HepG2 (cell line): Measurements from ENCODE around the gene RTEL1. TPM values are rescaled to one million over a fixed set of nuclear protein-coding genes. Genes with fewer than 3 reads are reported as not detected.

Source experiments
- CHD2 ChIP-seq: IDR thresholded peaks from 2 replicates; pipeline ENCODE4 v1.6.1; 2011; ENCODE audit warnings: low read depth, low read length, improper control_type of control experiment
- SP2 ChIP-seq: sonication (generic); formaldehyde crosslinking; IDR thresholded peaks from 2 replicates; pipeline ENCODE4 v1.5.1; 2020; ENCODE audit warnings: mild to moderate bottlenecking, missing genetic modification reagents
- TAF15 ChIP-seq: fragments of 200-400 bp; formaldehyde crosslinking; IDR thresholded peaks from one replicate; pipeline ENCODE4 v1.6.1; 2018; ENCODE audit warnings: mild to moderate bottlenecking, low read depth, low read length; ENCODE audit not compliant: poor library complexity, severe bottlenecking
- ZBTB42 ChIP-seq: sonication (generic); formaldehyde crosslinking; IDR thresholded peaks from 2 replicates; pipeline ENCODE4 v1.5.0; 2020; ENCODE audit warnings: mild to moderate bottlenecking, missing genetic modification reagents
- ZNF777 ChIP-seq: sonication (generic); formaldehyde crosslinking; IDR thresholded peaks from 2 replicates; pipeline ENCODE4 v1.4.0; 2020; ENCODE audit warnings: missing genetic modification reagents
- polyA plus RNA-seq, 8 experiments: library from polyadenylated mRNA; depleted of rRNA in 3 of 8; stranded (reverse) in 7 of 8; unstranded in 1 of 8; fragments of >200 nt; fragmentation: Illumina TruSeq in 4 of 8; extraction: Trizol in 4 of 8; gene quantifications; 2 replicates each; pipeline versions ENCODE4 v1.2.1 to v1.2.3, GENCODE V29; 2011 to 2016; ENCODE audit warnings: low read depth in 4 of 8, missing spikeins in 1 of 8, mixed read lengths in 1 of 8; ENCODE audit not compliant: insufficient read depth in 1 of 8
- total RNA-seq, 5 experiments: library from RNA; depleted of rRNA; stranded (reverse); fragments of >200 nt; fragmentation: Illumina TruSeq; extraction: Trizol; gene quantifications; 2 replicates each; pipeline ENCODE4 v1.2.3, GENCODE V29; 2016; ENCODE audit warnings: low read depth in 1 of 5
- TF ChIP-seq, protein P1 (sequence below): sonication (generic); formaldehyde crosslinking; IDR thresholded peaks from 2 replicates; pipeline ENCODE4 v1.4.0; 2020; ENCODE audit warnings: missing genetic modification reagents
- TF ChIP-seq, protein P2 (sequence below): IDR thresholded peaks from 2 replicates; pipeline ENCODE4 v1.6.1; 2012; ENCODE audit warnings: low read length, improper control_type of control experiment
- TF ChIP-seq, protein P3 (sequence below): sonication (generic); formaldehyde crosslinking; IDR thresholded peaks from 2 replicates; pipeline ENCODE4 v1.5.1; 2020; ENCODE audit warnings: missing genetic modification reagents, mild to moderate bottlenecking, borderline replicate concordance
- TF ChIP-seq, protein P4 (sequence below): sonication (generic); formaldehyde crosslinking; IDR thresholded peaks from 2 replicates; pipeline ENCODE4 v1.5.1; 2020; ENCODE audit warnings: mild to moderate bottlenecking, missing genetic modification reagents, moderate library complexity
- TF ChIP-seq, protein P5 (sequence below): sonication (generic); formaldehyde crosslinking; IDR thresholded peaks from 2 replicates; pipeline ENCODE4 v1.4.0; 2020; ENCODE audit warnings: missing genetic modification reagents

The RTEL1 gene
- total and polyA plus RNA-seq, 2 of the 13 experiments (the other 11 are each of a cell fraction or from before 2014, with no cell fraction given), result 21.8 to 36.4 TPM

DNA sequence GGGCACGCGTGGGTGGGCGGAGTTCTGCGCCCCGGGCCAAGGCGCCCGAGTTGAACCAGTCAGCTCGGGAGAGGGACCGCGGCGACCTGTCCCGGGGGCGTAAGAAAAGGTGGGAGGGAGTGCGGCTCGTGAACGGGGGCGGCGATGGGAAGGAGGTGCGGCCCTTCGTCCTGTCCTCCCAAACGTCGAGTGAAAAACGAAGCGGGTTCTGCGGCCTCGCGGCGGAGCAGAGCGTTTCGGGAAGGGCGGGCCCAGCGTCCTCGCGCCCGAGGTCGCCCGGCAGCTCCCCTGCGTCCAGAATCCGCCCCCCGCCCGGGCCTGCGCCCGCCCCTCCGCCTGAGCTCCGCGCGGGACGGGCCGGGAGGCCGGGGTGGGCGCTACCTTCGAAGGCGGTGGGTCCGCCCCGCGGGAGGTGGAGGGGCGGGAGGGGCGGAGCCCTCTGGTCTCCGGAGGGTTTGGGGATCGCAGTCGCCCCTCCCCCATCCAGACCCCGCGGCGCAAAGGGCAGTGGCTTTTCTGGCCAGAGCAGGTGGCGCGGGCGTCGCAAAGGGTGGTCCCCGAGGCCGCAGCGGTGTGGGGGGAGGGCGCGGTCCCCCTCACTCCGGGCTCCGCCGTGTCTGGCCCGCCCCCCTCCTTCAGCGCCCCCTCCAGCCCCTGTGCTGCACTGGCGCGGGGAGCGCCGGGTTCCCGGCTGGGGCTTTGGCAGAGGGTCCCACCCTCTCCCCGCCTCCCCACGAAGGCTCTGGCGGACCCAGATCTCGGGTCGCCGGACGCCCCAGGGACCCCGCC is 5.7 kb upstream of the RTEL1 start (continued):
- TF ChIP-seq, protein P1, sequence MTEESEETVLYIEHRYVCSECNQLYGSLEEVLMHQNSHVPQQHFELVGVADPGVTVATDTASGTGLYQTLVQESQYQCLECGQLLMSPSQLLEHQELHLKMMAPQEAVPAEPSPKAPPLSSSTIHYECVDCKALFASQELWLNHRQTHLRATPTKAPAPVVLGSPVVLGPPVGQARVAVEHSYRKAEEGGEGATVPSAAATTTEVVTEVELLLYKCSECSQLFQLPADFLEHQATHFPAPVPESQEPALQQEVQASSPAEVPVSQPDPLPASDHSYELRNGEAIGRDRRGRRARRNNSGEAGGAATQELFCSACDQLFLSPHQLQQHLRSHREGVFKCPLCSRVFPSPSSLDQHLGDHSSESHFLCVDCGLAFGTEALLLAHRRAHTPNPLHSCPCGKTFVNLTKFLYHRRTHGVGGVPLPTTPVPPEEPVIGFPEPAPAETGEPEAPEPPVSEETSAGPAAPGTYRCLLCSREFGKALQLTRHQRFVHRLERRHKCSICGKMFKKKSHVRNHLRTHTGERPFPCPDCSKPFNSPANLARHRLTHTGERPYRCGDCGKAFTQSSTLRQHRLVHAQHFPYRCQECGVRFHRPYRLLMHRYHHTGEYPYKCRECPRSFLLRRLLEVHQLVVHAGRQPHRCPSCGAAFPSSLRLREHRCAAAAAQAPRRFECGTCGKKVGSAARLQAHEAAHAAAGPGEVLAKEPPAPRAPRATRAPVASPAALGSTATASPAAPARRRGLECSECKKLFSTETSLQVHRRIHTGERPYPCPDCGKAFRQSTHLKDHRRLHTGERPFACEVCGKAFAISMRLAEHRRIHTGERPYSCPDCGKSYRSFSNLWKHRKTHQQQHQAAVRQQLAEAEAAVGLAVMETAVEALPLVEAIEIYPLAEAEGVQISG, result peak; percentile 54
- TF ChIP-seq SP2 (CRISPR knock-in tag), result no peak
- TF ChIP-seq TAF15, result no peak
- TF ChIP-seq CHD2, result no peak
- no peak for TF ChIP-seq ZBTB42
- TF ChIP-seq, protein P2, sequence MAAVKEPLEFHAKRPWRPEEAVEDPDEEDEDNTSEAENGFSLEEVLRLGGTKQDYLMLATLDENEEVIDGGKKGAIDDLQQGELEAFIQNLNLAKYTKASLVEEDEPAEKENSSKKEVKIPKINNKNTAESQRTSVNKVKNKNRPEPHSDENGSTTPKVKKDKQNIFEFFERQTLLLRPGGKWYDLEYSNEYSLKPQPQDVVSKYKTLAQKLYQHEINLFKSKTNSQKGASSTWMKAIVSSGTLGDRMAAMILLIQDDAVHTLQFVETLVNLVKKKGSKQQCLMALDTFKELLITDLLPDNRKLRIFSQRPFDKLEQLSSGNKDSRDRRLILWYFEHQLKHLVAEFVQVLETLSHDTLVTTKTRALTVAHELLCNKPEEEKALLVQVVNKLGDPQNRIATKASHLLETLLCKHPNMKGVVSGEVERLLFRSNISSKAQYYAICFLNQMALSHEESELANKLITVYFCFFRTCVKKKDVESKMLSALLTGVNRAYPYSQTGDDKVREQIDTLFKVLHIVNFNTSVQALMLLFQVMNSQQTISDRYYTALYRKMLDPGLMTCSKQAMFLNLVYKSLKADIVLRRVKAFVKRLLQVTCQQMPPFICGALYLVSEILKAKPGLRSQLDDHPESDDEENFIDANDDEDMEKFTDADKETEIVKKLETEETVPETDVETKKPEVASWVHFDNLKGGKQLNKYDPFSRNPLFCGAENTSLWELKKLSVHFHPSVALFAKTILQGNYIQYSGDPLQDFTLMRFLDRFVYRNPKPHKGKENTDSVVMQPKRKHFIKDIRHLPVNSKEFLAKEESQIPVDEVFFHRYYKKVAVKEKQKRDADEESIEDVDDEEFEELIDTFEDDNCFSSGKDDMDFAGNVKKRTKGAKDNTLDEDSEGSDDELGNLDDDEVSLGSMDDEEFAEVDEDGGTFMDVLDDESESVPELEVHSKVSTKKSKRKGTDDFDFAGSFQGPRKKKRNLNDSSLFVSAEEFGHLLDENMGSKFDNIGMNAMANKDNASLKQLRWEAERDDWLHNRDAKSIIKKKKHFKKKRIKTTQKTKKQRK, result no peak
- TF ChIP-seq, protein P3, sequence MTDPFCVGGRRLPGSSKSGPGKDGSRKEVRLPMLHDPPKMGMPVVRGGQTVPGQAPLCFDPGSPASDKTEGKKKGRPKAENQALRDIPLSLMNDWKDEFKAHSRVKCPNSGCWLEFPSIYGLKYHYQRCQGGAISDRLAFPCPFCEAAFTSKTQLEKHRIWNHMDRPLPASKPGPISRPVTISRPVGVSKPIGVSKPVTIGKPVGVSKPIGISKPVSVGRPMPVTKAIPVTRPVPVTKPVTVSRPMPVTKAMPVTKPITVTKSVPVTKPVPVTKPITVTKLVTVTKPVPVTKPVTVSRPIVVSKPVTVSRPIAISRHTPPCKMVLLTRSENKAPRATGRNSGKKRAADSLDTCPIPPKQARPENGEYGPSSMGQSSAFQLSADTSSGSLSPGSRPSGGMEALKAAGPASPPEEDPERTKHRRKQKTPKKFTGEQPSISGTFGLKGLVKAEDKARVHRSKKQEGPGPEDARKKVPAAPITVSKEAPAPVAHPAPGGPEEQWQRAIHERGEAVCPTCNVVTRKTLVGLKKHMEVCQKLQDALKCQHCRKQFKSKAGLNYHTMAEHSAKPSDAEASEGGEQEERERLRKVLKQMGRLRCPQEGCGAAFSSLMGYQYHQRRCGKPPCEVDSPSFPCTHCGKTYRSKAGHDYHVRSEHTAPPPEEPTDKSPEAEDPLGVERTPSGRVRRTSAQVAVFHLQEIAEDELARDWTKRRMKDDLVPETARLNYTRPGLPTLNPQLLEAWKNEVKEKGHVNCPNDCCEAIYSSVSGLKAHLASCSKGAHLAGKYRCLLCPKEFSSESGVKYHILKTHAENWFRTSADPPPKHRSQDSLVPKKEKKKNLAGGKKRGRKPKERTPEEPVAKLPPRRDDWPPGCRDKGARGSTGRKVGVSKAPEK (CRISPR knock-in tag), result no peak
- TF ChIP-seq, protein P4, sequence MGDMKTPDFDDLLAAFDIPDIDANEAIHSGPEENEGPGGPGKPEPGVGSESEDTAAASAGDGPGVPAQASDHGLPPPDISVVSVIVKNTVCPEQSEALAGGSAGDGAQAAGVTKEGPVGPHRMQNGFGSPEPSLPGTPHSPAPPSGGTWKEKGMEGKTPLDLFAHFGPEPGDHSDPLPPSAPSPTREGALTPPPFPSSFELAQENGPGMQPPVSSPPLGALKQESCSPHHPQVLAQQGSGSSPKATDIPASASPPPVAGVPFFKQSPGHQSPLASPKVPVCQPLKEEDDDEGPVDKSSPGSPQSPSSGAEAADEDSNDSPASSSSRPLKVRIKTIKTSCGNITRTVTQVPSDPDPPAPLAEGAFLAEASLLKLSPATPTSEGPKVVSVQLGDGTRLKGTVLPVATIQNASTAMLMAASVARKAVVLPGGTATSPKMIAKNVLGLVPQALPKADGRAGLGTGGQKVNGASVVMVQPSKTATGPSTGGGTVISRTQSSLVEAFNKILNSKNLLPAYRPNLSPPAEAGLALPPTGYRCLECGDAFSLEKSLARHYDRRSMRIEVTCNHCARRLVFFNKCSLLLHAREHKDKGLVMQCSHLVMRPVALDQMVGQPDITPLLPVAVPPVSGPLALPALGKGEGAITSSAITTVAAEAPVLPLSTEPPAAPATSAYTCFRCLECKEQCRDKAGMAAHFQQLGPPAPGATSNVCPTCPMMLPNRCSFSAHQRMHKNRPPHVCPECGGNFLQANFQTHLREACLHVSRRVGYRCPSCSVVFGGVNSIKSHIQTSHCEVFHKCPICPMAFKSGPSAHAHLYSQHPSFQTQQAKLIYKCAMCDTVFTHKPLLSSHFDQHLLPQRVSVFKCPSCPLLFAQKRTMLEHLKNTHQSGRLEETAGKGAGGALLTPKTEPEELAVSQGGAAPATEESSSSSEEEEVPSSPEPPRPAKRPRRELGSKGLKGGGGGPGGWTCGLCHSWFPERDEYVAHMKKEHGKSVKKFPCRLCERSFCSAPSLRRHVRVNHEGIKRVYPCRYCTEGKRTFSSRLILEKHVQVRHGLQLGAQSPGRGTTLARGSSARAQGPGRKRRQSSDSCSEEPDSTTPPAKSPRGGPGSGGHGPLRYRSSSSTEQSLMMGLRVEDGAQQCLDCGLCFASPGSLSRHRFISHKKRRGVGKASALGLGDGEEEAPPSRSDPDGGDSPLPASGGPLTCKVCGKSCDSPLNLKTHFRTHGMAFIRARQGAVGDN, result peak; percentile 80
- peak; percentile 86 for TF ChIP-seq ZNF777
- TF ChIP-seq, protein P5, sequence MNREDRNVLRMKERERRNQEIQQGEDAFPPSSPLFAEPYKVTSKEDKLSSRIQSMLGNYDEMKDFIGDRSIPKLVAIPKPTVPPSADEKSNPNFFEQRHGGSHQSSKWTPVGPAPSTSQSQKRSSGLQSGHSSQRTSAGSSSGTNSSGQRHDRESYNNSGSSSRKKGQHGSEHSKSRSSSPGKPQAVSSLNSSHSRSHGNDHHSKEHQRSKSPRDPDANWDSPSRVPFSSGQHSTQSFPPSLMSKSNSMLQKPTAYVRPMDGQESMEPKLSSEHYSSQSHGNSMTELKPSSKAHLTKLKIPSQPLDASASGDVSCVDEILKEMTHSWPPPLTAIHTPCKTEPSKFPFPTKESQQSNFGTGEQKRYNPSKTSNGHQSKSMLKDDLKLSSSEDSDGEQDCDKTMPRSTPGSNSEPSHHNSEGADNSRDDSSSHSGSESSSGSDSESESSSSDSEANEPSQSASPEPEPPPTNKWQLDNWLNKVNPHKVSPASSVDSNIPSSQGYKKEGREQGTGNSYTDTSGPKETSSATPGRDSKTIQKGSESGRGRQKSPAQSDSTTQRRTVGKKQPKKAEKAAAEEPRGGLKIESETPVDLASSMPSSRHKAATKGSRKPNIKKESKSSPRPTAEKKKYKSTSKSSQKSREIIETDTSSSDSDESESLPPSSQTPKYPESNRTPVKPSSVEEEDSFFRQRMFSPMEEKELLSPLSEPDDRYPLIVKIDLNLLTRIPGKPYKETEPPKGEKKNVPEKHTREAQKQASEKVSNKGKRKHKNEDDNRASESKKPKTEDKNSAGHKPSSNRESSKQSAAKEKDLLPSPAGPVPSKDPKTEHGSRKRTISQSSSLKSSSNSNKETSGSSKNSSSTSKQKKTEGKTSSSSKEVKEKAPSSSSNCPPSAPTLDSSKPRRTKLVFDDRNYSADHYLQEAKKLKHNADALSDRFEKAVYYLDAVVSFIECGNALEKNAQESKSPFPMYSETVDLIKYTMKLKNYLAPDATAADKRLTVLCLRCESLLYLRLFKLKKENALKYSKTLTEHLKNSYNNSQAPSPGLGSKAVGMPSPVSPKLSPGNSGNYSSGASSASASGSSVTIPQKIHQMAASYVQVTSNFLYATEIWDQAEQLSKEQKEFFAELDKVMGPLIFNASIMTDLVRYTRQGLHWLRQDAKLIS, result no peak
